Activated CD4-positive, alpha-beta T cell treated with anti-CD3 and anti-CD28 coated beads, Interleukin-2, amount 10 ng/mL, durations not matched to agents 7 days and 5 days (primary cell): Measurements from ENCODE around the gene DDB1. TPM values are rescaled to one million over a fixed set of nuclear protein-coding genes. Genes with fewer than 3 reads are reported as not detected.
A peak's percentile ranks its signal among the peaks of the same experiment; 100 is the strongest.

ENCODE experiments used
- CTCF ChIA-PET: fragments of 350-600 bp; sonication (Branson Sonifier 250); formaldehyde crosslinking; loops from one replicate; lab custom pipeline; 2021; ENCODE audit warnings: antibody characterized with exemption; lab: Charles Lee
- POLR2A ChIA-PET: fragments of 350-600 bp; sonication (Branson Sonifier 250); formaldehyde crosslinking; loops from one replicate; lab custom pipeline; 2021; ENCODE audit warnings: antibody characterized with exemption; lab: Charles Lee
- DNase-seq: peaks from one replicate; pipeline ENCODE4 v3.0.0-alpha.2; 2020
- H3K27ac Mint-ChIP-seq: one replicate; pipeline ENCODE4 v1.8.0; 2021; ENCODE audit warnings: mild to moderate bottlenecking, moderate library complexity, mixed read lengths
- H3K27me3 Mint-ChIP-seq: one replicate; pipeline ENCODE4 v1.8.0; 2021; ENCODE audit warnings: mixed read lengths
- H3K36me3 Mint-ChIP-seq: one replicate; pipeline ENCODE4 v1.8.0; 2021; ENCODE audit warnings: low read depth, mixed read lengths
- H3K4me1 Mint-ChIP-seq: one replicate; pipeline ENCODE4 v1.8.0; 2021; ENCODE audit warnings: mixed read lengths
- H3K4me3 Mint-ChIP-seq: one replicate; pipeline ENCODE4 v1.8.0; 2021; ENCODE audit warnings: mild to moderate bottlenecking, moderate library complexity, mixed read lengths
- H3K9me3 Mint-ChIP-seq: one replicate; pipeline ENCODE4 v1.8.0; 2021; ENCODE audit warnings: mixed read lengths
- total RNA-seq, 2 experiments: library from RNA; stranded (reverse); gene quantifications; one replicate each; pipeline ENCODE4 v1.2.3, GENCODE V29; 2021

DDB1 gene
- 100 to 1,000 TPM; 207 to 222 TPM for total RNA-seq

GRCh38 chr11:61332797-61333549, at the start of gene DDB1, which contains the start of gene TKFC:
DDB1 (minus strand) TSS chr11:61333105; CDS start chr11:61332968, 137 bp downstream.
TKFC (plus strand) TSS chr11:61333228; CDS start chr11:61334729, 1,501 bp downstream.
- H3K27ac Mint-ChIP-seq: peak within 1 kb of the TSS; percentile 99
- peaks cover 72% of the 10 kb centered on the region for H3K4me1 Mint-ChIP-seq
- H3K9me3 Mint-ChIP-seq: no peaks in the 10 kb centered on the region
- ChIA-PET CTCF (interaction anchor here (1.2 to 4.6 kb wide), 8 partner anchors 15 to 102 kb away, joined by 3 to 88 read pairs (median 4); partner anchors contain the start of genes CYB561A3 and TMEM138), POLR2A (interaction anchor here (1.2 kb wide), 1 partner anchor 29 kb away, joined by 5 read pairs; the partner anchor contains the start of gene TMEM138)
- H3K4me3 Mint-ChIP-seq: peak within 1 kb of the TSS; percentile 97
- DNase-seq: peak; percentile 97
- peaks cover 29% of the 10 kb centered on the region for H3K36me3 Mint-ChIP-seq
- no peaks in the 10 kb centered on the region for H3K27me3 Mint-ChIP-seq

- H3K36me3 Mint-ChIP-seq: peaks cover 5% of the 10 kb centered on the region
- H3K4me1 Mint-ChIP-seq: peaks cover 5% of the 10 kb centered on the region
- DNase-seq: no peak
- no peaks in the 10 kb centered on the region for H3K9me3 Mint-ChIP-seq
- no peak overlapping the region for H3K27ac Mint-ChIP-seq
- H3K27me3 Mint-ChIP-seq: no peaks in the 10 kb centered on the region
- ChIA-PET POLR2A (interaction anchor here (0.6 kb wide), 1 partner anchor 391 kb away, joined by 3 read pairs; no protein-coding TSS in a partner anchor), CTCF (interaction anchor here (1.0 to 1.6 kb wide), 2 partner anchors 12 to 47 kb away, joined by 4 read pairs; partner anchors contain the start of gene TMEM216)
- no peak overlapping the region for H3K4me3 Mint-ChIP-seq
Observed at GRCh38 chr11:61380884-61381283, 48.0 kb upstream of the DDB1 start.

GRCh38 chr11:61378713-61379313, 45.9 kb upstream of the DDB1 start:
- POLR2A ChIA-PET: no interaction called here
- Mint-ChIP-seq H3K4me1 (no peaks in the 10 kb centered on the region), H3K36me3 (peaks cover 18% of the 10 kb centered on the region), H3K4me3 (no peak overlapping the region), H3K27ac (no peak overlapping the region), H3K27me3 (no peaks in the 10 kb centered on the region), H3K9me3 (no peaks in the 10 kb centered on the region)
- no peak for DNase-seq
- CTCF ChIA-PET: interaction anchor here (1.5 kb wide), 1 partner anchor 42 kb away, joined by 3 read pairs; no protein-coding TSS in a partner anchor

- Mint-ChIP-seq H3K27me3 (no peaks in the 10 kb centered on the region), H3K4me3 (no peak overlapping the region), H3K36me3 (peaks cover 23% of the 10 kb centered on the region), H3K9me3 (peaks cover 2% of the 10 kb centered on the region), H3K27ac (no peak overlapping the region), H3K4me1 (no peaks in the 10 kb centered on the region)
- no peak for DNase-seq
- POLR2A ChIA-PET: no interaction called here
- CTCF ChIA-PET: no interaction called here
Observed at GRCh38 chr11:61377461-61378160, 44.7 kb upstream of the DDB1 start.

- ChIA-PET CTCF (interaction anchor here (0.9 to 1.2 kb wide), 3 partner anchors 9 to 12 kb away, joined by 3 to 5 read pairs (median 3); no protein-coding TSS in a partner anchor), POLR2A (no interaction called here)
- no peaks in the 10 kb centered on the region for H3K4me1 Mint-ChIP-seq
- H3K27me3 Mint-ChIP-seq: no peaks in the 10 kb centered on the region
- H3K27ac Mint-ChIP-seq: no peak overlapping the region
- peaks cover 32% of the 10 kb centered on the region for H3K36me3 Mint-ChIP-seq
- H3K4me3 Mint-ChIP-seq: no peak overlapping the region
- no peak for DNase-seq
- peaks cover 6% of the 10 kb centered on the region for H3K9me3 Mint-ChIP-seq
Observed at GRCh38 chr11:61375761-61376108, 42.8 kb upstream of the DDB1 start.

GRCh38 chr11:61372659-61373420, 39.9 kb upstream of the DDB1 start:
- DNase-seq: no peak
- H3K27ac Mint-ChIP-seq: no peak overlapping the region
- H3K36me3 Mint-ChIP-seq: peaks cover 56% of the 10 kb centered on the region
- POLR2A ChIA-PET: no interaction called here
- no peaks in the 10 kb centered on the region for H3K27me3 Mint-ChIP-seq
- no peak overlapping the region for H3K4me3 Mint-ChIP-seq
- H3K4me1 Mint-ChIP-seq: peaks cover 12% of the 10 kb centered on the region
- CTCF ChIA-PET: interaction anchor here (1.0 kb wide), 1 partner anchor 10 kb away, joined by 3 read pairs; the partner anchor contains the start of gene TMEM138
- H3K9me3 Mint-ChIP-seq: peaks cover 6% of the 10 kb centered on the region

GRCh38 chr11:61370349-61371005, 37.6 kb upstream of the DDB1 start:
- H3K4me1 Mint-ChIP-seq: peaks cover 12% of the 10 kb centered on the region
- CTCF ChIA-PET: interaction anchor here (1.8 to 5.1 kb wide), 2 partner anchors 15 to 34 kb away, joined by 11 to 23 read pairs; no protein-coding TSS in a partner anchor
- DNase-seq: no peak
- H3K9me3 Mint-ChIP-seq: peaks cover 6% of the 10 kb centered on the region
- no peak overlapping the region for H3K27ac Mint-ChIP-seq
- POLR2A ChIA-PET: no interaction called here
- H3K36me3 Mint-ChIP-seq: peaks cover 63% of the 10 kb centered on the region
- H3K27me3 Mint-ChIP-seq: no peaks in the 10 kb centered on the region
- no peak overlapping the region for H3K4me3 Mint-ChIP-seq

- ChIA-PET POLR2A (no interaction called here), CTCF (interaction anchor here (0.5 to 5.1 kb wide), 7 partner anchors 16 to 92 kb away, joined by 3 to 23 read pairs (median 5); no protein-coding TSS in a partner anchor)
- no peak for DNase-seq
- Mint-ChIP-seq H3K27ac (peak overlapping the region; percentile 5), H3K4me1 (peaks cover 12% of the 10 kb centered on the region), H3K9me3 (peaks cover 6% of the 10 kb centered on the region), H3K4me3 (no peak overlapping the region), H3K36me3 (peaks cover 57% of the 10 kb centered on the region), H3K27me3 (no peaks in the 10 kb centered on the region)
Observed at GRCh38 chr11:61369372-61370348, 36.8 kb upstream of the DDB1 start.

GRCh38 chr11:61368646-61369045, 35.7 kb upstream of the DDB1 start:
- no peak for DNase-seq
- POLR2A ChIA-PET: no interaction called here
- peaks cover 60% of the 10 kb centered on the region for H3K36me3 Mint-ChIP-seq
- H3K9me3 Mint-ChIP-seq: peaks cover 6% of the 10 kb centered on the region
- H3K27me3 Mint-ChIP-seq: no peaks in the 10 kb centered on the region
- CTCF ChIA-PET: interaction anchor here (0.5 to 5.1 kb wide), 6 partner anchors 17 to 91 kb away, joined by 3 to 23 read pairs (median 3); no protein-coding TSS in a partner anchor
- no peak overlapping the region for H3K27ac Mint-ChIP-seq
- H3K4me3 Mint-ChIP-seq: no peak overlapping the region
- H3K4me1 Mint-ChIP-seq: peaks cover 16% of the 10 kb centered on the region

- H3K27ac Mint-ChIP-seq: no peak overlapping the region
- DNase-seq: no peak
- no peak overlapping the region for H3K4me3 Mint-ChIP-seq
- ChIA-PET CTCF (interaction anchor here (0.7 to 5.1 kb wide), 6 partner anchors 15 to 31 kb away, joined by 3 to 23 read pairs (median 4); no protein-coding TSS in a partner anchor), POLR2A (no interaction called here)
- H3K27me3 Mint-ChIP-seq: no peaks in the 10 kb centered on the region
- H3K9me3 Mint-ChIP-seq: peaks cover 3% of the 10 kb centered on the region
- H3K36me3 Mint-ChIP-seq: peaks cover 58% of the 10 kb centered on the region
- peaks cover 29% of the 10 kb centered on the region for H3K4me1 Mint-ChIP-seq
Observed at GRCh38 chr11:61367406-61367805, 34.5 kb upstream of the DDB1 start.
